Parathyroid adenoma (tissue), 2 donors: ENCODE measurements around the gene GRM4.

Source experiments
- H2AFZ ChIP-seq: fragments of 300-600 bp; sonication (generic); one replicate; pipeline ENCODE4 v1.7.0; 2017; ENCODE audit warnings: antibody characterized with exemption, mild to moderate bottlenecking
- H3K27ac ChIP-seq: fragments of 300-600 bp; sonication (generic); one replicate; pipeline ENCODE4 v1.7.0; 2017
- H3K27me3 ChIP-seq: fragments of 300-600 bp; sonication (generic); one replicate; pipeline ENCODE4 v1.7.0; 2017; ENCODE audit warnings: low read length; ENCODE audit not compliant: control insufficient read depth, insufficient read depth
- H3K36me3 ChIP-seq: fragments of 300-600 bp; sonication (generic); one replicate; pipeline ENCODE4 v1.7.0; 2017; ENCODE audit warnings: low read length; ENCODE audit not compliant: control insufficient read depth, insufficient read depth
- H3K4me1 ChIP-seq: fragments of 300-600 bp; sonication (generic); one replicate; pipeline ENCODE4 v1.7.0; 2017; ENCODE audit warnings: control low read depth
- H3K4me2 ChIP-seq: fragments of 300-600 bp; sonication (generic); one replicate; pipeline ENCODE4 v1.7.0; 2017; ENCODE audit warnings: low read length
- H3K4me3 ChIP-seq: fragments of 300-600 bp; sonication (generic); one replicate; pipeline ENCODE4 v1.7.0; 2017; ENCODE audit warnings: low read depth, low read length
- H3K79me2 ChIP-seq: fragments of 300-600 bp; sonication (generic); one replicate; pipeline ENCODE4 v1.7.0; 2017; ENCODE audit warnings: control low read depth
- H3K9ac ChIP-seq: fragments of 300-600 bp; sonication (generic); one replicate; pipeline ENCODE4 v1.7.0; 2017; ENCODE audit warnings: mild to moderate bottlenecking
- H3K9me3 ChIP-seq: fragments of 300-600 bp; sonication (generic); one replicate; pipeline ENCODE4 v1.7.0; 2017; ENCODE audit warnings: low read length; ENCODE audit not compliant: control insufficient read depth
- CTCF ChIP-seq: fragments of 300-600 bp; sonication (generic); IDR thresholded peaks from one replicate; pipeline ENCODE4 v1.7.0; 2017; ENCODE audit warnings: antibody characterized with exemption, mild to moderate bottlenecking
- donor health status: primary hyperparathyroidism.

Gene GRM4

GRCh38 chr6:34182751-34183531 is 37.1 kb upstream of the GRM4 start:
- H3K4me3 ChIP-seq: no peak overlapping the region
- H3K4me2 ChIP-seq: no peak overlapping the region
- H3K27ac ChIP-seq: no peak overlapping the region
- no peak for TF ChIP-seq CTCF
- H3K9me3 ChIP-seq: no peaks in the 10 kb centered on the region
- no peaks in the 10 kb centered on the region for H3K36me3 ChIP-seq
- no peaks in the 10 kb centered on the region for H3K27me3 ChIP-seq
- no peak overlapping the region for H2AFZ ChIP-seq
- no peaks in the 10 kb centered on the region for H3K4me1 ChIP-seq
- H3K9ac ChIP-seq: no peak overlapping the region
- no peaks in the 10 kb centered on the region for H3K79me2 ChIP-seq

- Histone ChIP-seq H2AFZ (no peak overlapping the region), H3K79me2 (no peaks in the 10 kb centered on the region), H3K9me3 (no peaks in the 10 kb centered on the region), H3K4me2 (no peak overlapping the region), H3K4me3 (no peak overlapping the region), H3K27ac (no peak overlapping the region), H3K9ac (no peak overlapping the region), H3K27me3 (no peaks in the 10 kb centered on the region), H3K36me3 (no peaks in the 10 kb centered on the region), H3K4me1 (no peaks in the 10 kb centered on the region)
- no peak for TF ChIP-seq CTCF
These were observed 36.0 kb upstream of the GRM4 start for GRCh38 chr6:34181908-34182307.

- H2AFZ ChIP-seq: no peak overlapping the region
- no peak overlapping the region for H3K4me3 ChIP-seq
- no peaks in the 10 kb centered on the region for H3K79me2 ChIP-seq
- H3K9me3 ChIP-seq: no peaks in the 10 kb centered on the region
- H3K27ac ChIP-seq: no peak overlapping the region
- no peak for TF ChIP-seq CTCF
- H3K27me3 ChIP-seq: no peaks in the 10 kb centered on the region
- no peaks in the 10 kb centered on the region for H3K4me1 ChIP-seq
- H3K4me2 ChIP-seq: no peak overlapping the region
- H3K9ac ChIP-seq: no peak overlapping the region
- no peaks in the 10 kb centered on the region for H3K36me3 ChIP-seq
These were observed 33.3 kb upstream of the GRM4 start for GRCh38 chr6:34179106-34179720.

GRCh38 chr6:34178357-34179105 is 32.6 kb upstream of the GRM4 start:
- Histone ChIP-seq H3K4me2 (no peak overlapping the region), H2AFZ (no peak overlapping the region), H3K4me3 (no peak overlapping the region), H3K36me3 (no peaks in the 10 kb centered on the region), H3K79me2 (no peaks in the 10 kb centered on the region), H3K27ac (no peak overlapping the region), H3K27me3 (no peaks in the 10 kb centered on the region), H3K9me3 (no peaks in the 10 kb centered on the region), H3K4me1 (no peaks in the 10 kb centered on the region), H3K9ac (no peak overlapping the region)
- no peak for TF ChIP-seq CTCF
